Chondrocyte (in vitro differentiated cells): Measurements from ENCODE around the gene STK24. TPM values are rescaled to one million over a fixed set of nuclear protein-coding genes. Genes with fewer than 3 reads are reported as not detected.
"Not testable (repeated sequence)": the region's sequence is repeated elsewhere in the genome, so short reads cannot be mapped to it uniquely, and the experiment has no call there.

Source experiments
- DNase-seq: peaks from one replicate; pipeline ENCODE4 v3.0.0; 2021; ENCODE audit warnings: mixed read lengths, low spot score
- H3K27ac Mint-ChIP-seq: one replicate; pipeline ENCODE4 v1.8.0; 2021; ENCODE audit warnings: mild to moderate bottlenecking, moderate library complexity, mixed read lengths; ENCODE audit not compliant: unreplicated experiment
- H3K27me3 Mint-ChIP-seq: 2 replicates; pipeline ENCODE4 v1.8.0; 2021; ENCODE audit warnings: low read depth, mixed read lengths
- H3K36me3 Mint-ChIP-seq: 2 replicates; pipeline ENCODE4 v1.8.0; 2021; ENCODE audit warnings: low read depth, mixed read lengths
- H3K4me1 Mint-ChIP-seq: 2 replicates; pipeline ENCODE4 v1.8.0; 2021; ENCODE audit warnings: low read depth, mild to moderate bottlenecking, mixed read lengths
- H3K4me3 Mint-ChIP-seq: one replicate; pipeline ENCODE4 v1.8.0; 2021; ENCODE audit warnings: mild to moderate bottlenecking, moderate library complexity, mixed read lengths; ENCODE audit not compliant: unreplicated experiment
- H3K9me3 Mint-ChIP-seq: 2 replicates; pipeline ENCODE4 v1.8.0; 2021; ENCODE audit warnings: low read depth, mixed read lengths
- CTCF ChIP-seq: fragments of 200-600 bp; sonication (generic); IDR thresholded peaks from 2 replicates; pipeline ENCODE4 v1.5.0; 2021; ENCODE audit warnings: antibody characterized with exemption, mild to moderate bottlenecking, moderate library complexity
- total RNA-seq: library from RNA; stranded (reverse); gene quantifications from 3 replicates; pipeline ENCODE4 v1.2.1, GENCODE V29; 2021

STK24 gene
- total RNA-seq, 1 donor from 2014 or later, result 100 TPM

- H3K27me3 Mint-ChIP-seq, result no peaks in the 10 kb centered on the region
- H3K4me1 Mint-ChIP-seq, result peaks cover 66% of the 10 kb centered on the region
- H3K4me3 Mint-ChIP-seq, result peak overlapping the region; percentile 86
- H3K36me3 Mint-ChIP-seq, result peaks cover 2% of the 10 kb centered on the region
- H3K27ac Mint-ChIP-seq, result peak overlapping the region; percentile 89
- H3K9me3 Mint-ChIP-seq, result no peaks in the 10 kb centered on the region
- DNase-seq, result no peak
- no peak for TF ChIP-seq CTCF
These were observed 1.7 kb downstream of the STK24 start for GRCh38 chr13:98575009-98575903.

- no peaks in the 10 kb centered on the region for H3K27me3 Mint-ChIP-seq
- no peak for TF ChIP-seq CTCF
- peak overlapping the region; percentile 91 for H3K27ac Mint-ChIP-seq
- H3K4me3 Mint-ChIP-seq, result peak overlapping the region; percentile 54
- no peak for DNase-seq
- peaks cover 6% of the 10 kb centered on the region for H3K36me3 Mint-ChIP-seq
- peaks cover 6% of the 10 kb centered on the region for H3K9me3 Mint-ChIP-seq
- peaks cover 75% of the 10 kb centered on the region for H3K4me1 Mint-ChIP-seq
These were observed 4.8 kb downstream of the STK24 start for GRCh38 chr13:98571955-98572662.

- peaks cover 6% of the 10 kb centered on the region for H3K36me3 Mint-ChIP-seq
- H3K27me3 Mint-ChIP-seq, result no peaks in the 10 kb centered on the region
- peak overlapping the region; percentile 91 for H3K27ac Mint-ChIP-seq
- peaks cover 87% of the 10 kb centered on the region for H3K4me1 Mint-ChIP-seq
- peaks cover 6% of the 10 kb centered on the region for H3K9me3 Mint-ChIP-seq
- no peak for TF ChIP-seq CTCF
- H3K4me3 Mint-ChIP-seq, result no peak overlapping the region
- DNase-seq, result no peak
These were observed 6.0 kb downstream of the STK24 start for GRCh38 chr13:98570929-98571372.

- not testable (repeated sequence) for DNase-seq, H3K27me3 Mint-ChIP-seq, H3K4me3 Mint-ChIP-seq, H3K36me3 Mint-ChIP-seq, H3K9me3 Mint-ChIP-seq
- Mint-ChIP-seq H3K4me1 (peaks cover 87% of the 10 kb centered on the region), H3K27ac (peak overlapping the region; percentile 91)
These were observed 7.2 kb downstream of the STK24 start for GRCh38 chr13:98569494-98570367.

GRCh38 chr13:98568918-98569317 lies 8.0 kb downstream of the STK24 start:
- Mint-ChIP-seq H3K27ac (no peak overlapping the region), H3K4me3 (no peak overlapping the region), H3K4me1 (peaks cover 87% of the 10 kb centered on the region), H3K27me3 (no peaks in the 10 kb centered on the region), H3K36me3 (peaks cover 6% of the 10 kb centered on the region), H3K9me3 (peaks cover 6% of the 10 kb centered on the region)
- TF ChIP-seq CTCF, result no peak
- DNase-seq, result no peak
